AG09309 (cell line): ENCODE data around the gene APBB1IP.
"Not testable (repeated sequence)": the region's sequence is repeated elsewhere in the genome, so short reads cannot be mapped to it uniquely, and the experiment has no call there.

Source experiments
- DNase-seq: peaks from one replicate; pipeline ENCODE4 v3.0.0-alpha.2; 2010; ENCODE audit warnings: low read depth
- H3K4me3 ChIP-seq: 2 replicates; pipeline ENCODE4 v1.5.1; 2011; ENCODE audit warnings: mild to moderate bottlenecking, low read depth, low read length, moderate library complexity; ENCODE audit not compliant: control insufficient read depth
- TF ChIP-seq, protein P1 (sequence below): IDR thresholded peaks from 2 replicates; pipeline ENCODE4 v1.5.1; 2011; ENCODE audit warnings: mild to moderate bottlenecking, low read depth, low read length, inconsistent platforms; ENCODE audit not compliant: insufficient read depth, control insufficient read depth; ENCODE audit errors: missing control alignments

Gene APBB1IP

DNA sequence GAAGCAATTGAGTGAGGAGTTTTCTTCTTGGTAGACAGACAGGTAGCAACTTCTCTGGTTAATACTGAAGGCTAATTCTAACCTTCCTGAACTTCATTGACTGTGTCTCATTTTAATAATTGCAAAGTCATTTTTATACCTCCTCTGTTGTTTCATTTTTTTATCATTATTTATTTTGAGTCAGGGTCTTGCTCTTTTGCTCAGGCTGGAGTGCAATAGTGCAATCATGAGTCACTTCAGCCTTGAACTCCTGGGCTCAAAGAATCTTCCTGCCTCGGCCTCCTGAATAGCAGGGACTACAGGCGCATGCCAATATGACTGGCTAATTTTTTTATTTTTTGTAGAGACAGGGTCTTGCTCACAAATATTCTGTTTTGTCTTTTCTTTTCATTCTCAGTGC lies 45.4 kb downstream of the APBB1IP start:
- H3K4me3 ChIP-seq: no peak overlapping the region
- TF ChIP-seq, protein P1, sequence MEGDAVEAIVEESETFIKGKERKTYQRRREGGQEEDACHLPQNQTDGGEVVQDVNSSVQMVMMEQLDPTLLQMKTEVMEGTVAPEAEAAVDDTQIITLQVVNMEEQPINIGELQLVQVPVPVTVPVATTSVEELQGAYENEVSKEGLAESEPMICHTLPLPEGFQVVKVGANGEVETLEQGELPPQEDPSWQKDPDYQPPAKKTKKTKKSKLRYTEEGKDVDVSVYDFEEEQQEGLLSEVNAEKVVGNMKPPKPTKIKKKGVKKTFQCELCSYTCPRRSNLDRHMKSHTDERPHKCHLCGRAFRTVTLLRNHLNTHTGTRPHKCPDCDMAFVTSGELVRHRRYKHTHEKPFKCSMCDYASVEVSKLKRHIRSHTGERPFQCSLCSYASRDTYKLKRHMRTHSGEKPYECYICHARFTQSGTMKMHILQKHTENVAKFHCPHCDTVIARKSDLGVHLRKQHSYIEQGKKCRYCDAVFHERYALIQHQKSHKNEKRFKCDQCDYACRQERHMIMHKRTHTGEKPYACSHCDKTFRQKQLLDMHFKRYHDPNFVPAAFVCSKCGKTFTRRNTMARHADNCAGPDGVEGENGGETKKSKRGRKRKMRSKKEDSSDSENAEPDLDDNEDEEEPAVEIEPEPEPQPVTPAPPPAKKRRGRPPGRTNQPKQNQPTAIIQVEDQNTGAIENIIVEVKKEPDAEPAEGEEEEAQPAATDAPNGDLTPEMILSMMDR: no peak
- no peak for DNase-seq

DNA sequence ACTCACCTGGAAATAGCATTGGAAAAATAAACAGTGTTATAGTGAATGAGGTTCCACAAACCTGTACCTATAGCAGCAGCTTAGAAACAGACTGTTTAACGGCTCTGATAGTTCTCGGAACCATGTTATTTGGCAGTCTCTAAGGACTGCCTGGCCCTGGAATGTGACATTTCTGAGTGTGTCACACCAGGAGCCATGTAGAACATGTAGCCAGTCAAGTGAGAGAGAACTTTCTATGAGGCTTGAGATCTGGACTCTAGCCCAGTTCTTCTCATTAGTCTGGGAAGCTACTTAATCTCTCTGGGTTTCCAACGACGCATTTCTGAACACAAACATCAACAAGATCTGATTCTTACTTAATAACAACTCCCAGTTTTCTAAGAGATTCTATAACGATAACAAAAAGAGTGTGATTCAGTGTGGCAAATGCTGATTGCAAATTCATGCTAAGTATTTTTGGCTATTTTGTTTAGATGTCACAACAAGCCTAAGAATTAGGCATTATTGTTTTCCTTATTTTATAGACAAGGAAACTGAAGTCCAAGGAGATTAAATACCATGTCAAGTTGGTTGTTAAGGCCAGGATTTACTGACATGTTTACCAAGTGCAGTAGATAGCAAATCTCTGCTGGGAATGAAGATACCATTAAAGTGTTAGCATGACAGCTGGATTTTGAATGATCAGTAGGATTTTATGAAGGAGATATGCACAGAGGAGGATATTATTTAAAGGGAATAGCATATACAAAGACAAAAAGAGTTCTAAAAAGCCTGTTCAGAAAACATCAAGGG lies 47.2 kb downstream of the APBB1IP start:
- DNase-seq: no peak
- no peak overlapping the region for H3K4me3 ChIP-seq
- TF ChIP-seq, protein P1: no peak

DNA sequence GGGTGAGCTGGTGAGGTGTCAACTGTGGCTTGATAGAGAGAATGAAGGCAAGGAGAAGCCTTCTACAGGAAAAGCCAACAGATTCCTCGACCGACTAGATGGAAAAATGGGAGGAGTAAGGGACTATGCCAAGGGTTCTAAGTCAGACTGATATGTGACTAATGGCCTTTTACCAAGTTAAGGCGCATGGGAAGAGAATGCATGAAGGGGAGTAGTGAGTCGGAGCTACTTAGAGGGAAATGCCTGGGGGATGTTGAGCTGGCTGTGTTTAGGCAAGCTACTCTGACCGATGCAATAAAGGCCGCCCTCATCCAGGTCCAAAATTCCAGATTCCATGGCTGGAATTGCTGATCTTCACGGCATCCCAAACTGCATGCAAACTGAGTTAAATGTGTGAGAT lies 48.2 kb downstream of the APBB1IP start:
- TF ChIP-seq, protein P1: no peak
- peak; percentile 98 for DNase-seq

DNA sequence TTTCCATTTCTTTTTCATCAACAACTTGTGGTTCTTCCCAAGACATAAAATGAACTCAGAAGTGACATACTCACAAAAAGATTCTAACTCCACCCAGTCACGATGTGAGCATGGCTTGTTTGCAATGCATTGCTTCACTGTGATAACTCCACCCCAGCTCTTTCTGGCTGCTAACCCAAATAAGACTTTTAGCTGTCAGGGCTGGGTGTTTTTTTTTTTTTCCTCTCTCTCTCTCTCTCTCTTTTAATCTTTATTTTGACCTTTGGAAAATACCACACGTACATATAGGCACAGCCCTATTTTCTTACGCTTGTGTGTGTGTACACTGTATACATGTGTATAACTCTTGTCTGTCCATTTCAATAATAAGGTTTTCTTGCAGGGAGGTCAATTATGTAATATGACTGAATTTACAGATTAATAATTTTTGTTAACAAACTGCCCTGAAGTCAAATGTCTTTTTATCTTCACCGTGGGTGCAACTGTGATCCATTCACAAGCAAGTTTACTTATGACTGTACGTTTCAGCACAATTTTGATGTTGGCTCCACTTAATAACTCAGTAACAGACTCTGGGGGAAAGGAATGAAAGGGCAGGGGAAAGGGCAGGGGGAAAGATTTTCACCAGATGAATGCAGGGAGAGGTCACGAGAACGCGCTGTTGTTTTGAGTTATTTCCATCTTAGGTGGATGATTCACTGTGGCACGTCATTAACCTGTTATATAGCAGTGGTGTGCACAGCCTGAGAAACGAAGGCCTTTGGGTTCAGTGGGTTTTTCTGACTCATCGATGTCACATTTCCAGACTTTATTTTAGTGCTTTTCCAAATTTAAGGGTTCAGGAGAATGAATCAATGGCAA lies 49.1 kb downstream of the APBB1IP start:
- H3K4me3 ChIP-seq: no peak overlapping the region
- DNase-seq: peak; percentile 96
- TF ChIP-seq, protein P1: no peak

More for the DNA sequence above, 48.2 kb downstream of the APBB1IP start:
- peak overlapping the region; percentile 12; the same call in 1 of the 2 replicates for H3K4me3 ChIP-seq

DNA sequence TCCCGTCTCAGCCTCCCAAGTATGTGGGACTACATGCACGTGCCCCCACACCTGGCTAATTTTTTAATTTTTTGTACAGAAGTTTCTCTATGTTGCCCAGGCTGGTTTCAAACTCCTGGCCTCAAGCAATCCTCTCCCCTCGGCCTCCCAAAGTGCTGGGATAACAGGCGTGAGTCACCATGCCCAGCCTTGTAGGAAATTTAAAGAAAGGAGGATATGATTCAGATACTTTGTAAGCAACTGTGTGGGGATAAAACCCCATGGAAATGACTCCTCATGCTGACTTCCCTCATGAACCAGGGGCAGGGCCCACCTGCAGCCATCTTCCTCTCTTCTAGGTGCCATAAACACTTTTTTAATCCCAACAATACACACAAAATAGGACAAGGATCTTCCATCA lies 50.2 kb downstream of the APBB1IP start:
- no peak for DNase-seq
- no peak overlapping the region for H3K4me3 ChIP-seq
- TF ChIP-seq, protein P1: no peak

DNA sequence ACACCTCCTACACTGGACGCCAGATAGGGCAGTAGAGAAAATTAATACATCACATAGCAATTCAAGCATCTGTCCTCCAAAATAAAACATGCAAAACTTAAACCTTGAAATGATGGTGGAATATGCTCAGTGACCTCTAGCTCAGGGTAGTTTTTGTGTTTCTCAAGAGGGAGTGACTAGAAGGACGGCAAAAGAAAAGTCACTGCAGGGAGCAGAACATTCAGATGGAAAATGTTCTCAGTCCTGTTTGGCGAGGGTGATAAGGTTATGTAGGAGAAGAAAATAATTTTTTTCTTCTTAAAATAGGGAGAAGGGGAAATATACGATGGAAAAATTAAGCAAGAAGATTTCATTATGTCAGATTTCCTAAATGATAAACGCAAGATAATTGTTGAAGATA lies 50.9 kb downstream of the APBB1IP start:
- DNase-seq: no peak
- no peak overlapping the region for H3K4me3 ChIP-seq
- TF ChIP-seq, protein P1: no peak

DNA sequence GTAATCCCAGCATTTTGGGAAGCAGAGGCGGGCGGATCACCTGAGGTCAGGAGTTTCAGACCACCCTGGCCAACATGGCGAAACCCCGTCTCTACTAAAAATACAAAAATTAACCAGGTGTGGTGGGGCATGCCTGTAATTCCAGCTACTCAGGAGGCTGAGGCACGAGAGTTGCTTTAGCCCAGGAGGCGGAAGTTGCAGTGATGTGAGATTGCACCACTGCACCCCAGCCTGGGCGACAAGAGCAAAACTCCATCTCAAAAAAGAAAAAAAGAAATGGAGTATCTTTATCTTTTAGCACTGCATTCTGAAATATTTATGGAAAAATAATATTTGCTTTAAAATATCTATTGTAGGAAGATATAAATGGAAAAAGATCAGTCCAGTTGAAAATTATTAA lies 52.2 kb downstream of the APBB1IP start:
- not testable (repeated sequence) for H3K4me3 ChIP-seq, DNase-seq
